Stimulated activated CD8-positive, alpha-beta memory T cell treated with anti-CD3 and anti-CD28 coated beads, Interleukin-7, amount 100 ng/mL, for 48 hours (primary cell): ENCODE measurements around the gene RASSF8.

ENCODE experiments used
- DNase-seq, 2 donors: peaks; one replicate each; pipeline ENCODE4 v3.0.0-alpha.2; 2020; ENCODE audit warnings: low read depth in 1 of 2; ENCODE audit errors: extremely low read depth in 1 of 2

Gene RASSF8

DNA sequence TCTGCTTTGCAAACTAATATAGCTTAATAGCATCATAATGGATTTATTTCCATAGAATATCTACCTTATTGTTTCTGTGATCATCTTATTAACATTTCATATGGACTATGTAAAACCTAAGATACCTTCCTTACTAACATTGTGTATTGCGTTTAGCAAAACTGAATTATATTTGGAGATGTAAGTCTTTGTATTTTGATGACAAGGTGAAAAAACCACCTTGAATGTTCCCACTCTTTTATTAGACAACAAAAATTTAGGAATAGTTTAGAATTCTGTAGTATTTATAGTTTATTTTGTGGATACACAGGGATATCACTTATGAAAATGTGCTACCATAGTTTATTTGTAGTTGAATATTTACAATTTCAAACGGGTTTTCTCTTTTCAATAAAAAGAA is 32.0 kb downstream of the RASSF8 start:
- DNase-seq, result no peak

DNA sequence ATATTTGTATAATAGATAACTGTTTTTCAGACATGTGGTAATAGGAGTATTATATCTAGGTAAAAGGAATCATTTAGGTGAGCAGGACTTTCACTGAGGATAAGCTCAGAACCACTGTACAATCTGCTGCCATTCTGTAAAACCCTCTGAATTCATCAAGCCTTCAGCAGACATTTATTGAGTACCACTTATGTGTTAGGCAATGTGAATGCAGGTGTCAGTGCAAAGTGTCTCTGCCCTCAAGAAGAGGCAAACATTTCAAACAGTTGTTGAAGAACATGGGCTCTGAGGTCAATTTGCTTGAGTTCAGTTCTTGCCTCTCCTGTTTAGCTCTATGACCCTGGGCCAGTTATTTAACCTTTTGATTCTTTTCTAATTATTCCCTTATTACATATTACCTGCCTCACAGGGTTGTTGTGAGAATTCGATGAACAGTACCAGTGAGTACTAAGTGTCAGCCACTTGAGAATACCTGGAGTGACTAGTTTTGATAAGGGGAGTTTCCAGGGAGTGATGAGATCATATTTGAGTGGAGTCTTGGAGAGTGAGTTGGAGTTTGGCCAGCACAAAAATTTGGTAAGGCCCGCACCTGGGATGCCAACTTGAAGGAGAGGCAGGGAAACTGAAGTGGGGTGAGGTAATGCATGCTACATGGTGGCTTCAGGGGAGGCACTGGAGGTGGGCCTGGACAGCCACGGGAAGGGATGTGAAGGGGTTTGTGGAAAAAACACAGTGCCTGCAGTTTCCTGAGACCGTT is 33.7 kb downstream of the RASSF8 start:
- DNase-seq, result no peak

DNA sequence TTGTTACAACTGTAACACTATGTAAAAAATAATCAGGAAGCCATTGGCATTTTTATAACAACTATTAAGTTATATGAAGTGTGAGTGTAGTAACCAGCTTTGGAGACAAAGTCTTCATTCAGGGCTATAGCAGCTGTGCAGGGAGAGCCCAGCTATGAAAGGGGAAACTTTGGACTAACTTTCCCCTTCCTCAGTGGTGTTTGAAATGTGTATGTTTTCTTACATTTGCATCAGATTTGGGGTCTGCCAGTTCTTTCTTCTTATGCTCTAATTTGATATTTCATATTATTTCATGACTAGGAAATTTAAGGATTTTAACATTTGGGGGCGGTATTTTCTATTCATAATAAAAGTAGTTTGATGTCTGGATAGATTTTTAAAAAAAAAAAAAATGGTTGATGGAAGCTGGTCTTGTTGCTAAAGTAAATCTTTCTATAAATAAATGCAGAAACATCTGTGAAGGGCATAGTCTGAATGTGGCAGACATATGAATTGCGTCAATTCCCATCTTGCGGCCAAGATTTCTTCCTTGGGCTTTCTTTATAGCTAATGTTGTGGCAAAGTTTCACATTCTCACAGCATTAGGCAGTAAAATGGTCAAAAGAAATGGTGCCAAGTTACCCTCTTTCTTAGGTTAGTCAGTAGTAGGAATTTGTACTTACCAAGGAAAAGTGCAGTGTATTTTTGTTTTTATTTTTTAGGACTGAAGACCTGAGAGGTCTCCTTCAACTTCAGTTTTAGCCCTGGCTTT is 35.6 kb downstream of the RASSF8 start:
- DNase-seq, result no peak

DNA sequence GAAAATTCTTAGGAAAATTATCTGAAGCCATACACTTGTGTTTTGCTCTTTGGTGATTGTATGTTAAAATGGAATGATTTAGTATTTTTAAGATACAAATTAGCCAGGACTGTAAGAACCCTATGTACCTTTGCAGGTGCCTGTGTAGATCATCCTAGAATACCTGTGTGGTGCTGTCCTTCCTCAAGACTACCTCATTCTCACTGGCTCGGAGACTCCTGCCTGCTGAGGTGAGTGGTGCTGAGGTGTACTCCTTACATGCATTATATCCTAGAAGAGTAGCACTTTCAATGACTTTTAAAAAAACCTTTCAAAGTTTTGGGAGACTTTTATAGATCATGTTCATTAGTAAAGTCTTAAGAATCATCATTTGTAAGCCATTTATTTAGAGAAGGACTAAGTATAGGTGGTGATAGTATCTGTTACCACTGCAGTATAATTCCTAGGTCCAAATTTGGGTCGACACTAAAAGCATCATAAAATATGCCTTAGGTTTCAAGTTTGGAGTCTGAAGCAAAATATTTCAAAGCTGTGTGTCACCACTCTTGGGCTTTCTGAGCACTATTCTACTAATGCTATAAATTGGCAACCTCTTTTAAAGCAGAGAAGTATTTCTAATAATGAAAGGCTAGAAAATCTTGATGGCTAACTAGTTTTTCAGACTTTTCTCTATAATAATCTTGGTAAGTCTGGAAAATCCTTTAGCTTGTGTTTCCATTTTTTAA is 36.6 kb downstream of the RASSF8 start:
- DNase-seq, result no peak

DNA sequence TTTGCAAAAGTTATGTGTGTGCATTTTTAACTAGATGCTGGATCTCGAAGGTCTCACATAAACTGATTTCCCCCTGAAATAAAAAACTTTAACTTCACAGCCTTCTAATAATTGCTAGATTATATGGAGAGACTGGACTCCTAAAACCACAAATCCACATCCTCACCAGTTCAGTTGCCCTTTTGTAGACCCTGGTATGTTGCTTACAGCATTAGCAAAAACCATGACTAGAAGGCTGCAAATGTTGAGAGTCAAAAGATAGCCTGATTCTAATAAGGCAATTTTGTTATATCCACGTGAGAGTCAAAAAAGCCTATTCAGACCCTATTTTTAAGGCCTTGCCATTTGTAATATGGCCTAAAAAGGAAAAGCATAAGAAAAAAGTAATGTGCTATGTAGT is 37.4 kb downstream of the RASSF8 start:
- DNase-seq, result no peak

DNA sequence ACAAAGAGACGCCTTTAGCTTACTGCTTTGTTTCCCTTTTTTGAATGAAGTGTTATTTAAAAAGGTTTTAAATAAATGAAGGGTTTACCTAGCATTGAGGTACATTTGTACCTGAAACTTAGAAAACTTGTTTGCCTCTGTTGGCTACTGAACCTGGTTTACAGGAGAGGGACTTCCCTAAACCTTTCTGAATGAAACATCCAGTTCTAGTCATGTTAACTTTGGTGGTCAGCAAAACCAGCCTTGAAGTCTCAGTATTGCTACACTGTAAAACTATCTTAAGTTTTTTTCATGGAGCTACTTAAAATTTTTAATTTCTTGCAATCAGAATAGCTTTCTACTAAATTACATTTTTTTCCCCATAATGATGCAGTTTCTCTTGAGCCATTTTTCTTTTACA is 38.2 kb downstream of the RASSF8 start:
- DNase-seq, result no peak

DNA sequence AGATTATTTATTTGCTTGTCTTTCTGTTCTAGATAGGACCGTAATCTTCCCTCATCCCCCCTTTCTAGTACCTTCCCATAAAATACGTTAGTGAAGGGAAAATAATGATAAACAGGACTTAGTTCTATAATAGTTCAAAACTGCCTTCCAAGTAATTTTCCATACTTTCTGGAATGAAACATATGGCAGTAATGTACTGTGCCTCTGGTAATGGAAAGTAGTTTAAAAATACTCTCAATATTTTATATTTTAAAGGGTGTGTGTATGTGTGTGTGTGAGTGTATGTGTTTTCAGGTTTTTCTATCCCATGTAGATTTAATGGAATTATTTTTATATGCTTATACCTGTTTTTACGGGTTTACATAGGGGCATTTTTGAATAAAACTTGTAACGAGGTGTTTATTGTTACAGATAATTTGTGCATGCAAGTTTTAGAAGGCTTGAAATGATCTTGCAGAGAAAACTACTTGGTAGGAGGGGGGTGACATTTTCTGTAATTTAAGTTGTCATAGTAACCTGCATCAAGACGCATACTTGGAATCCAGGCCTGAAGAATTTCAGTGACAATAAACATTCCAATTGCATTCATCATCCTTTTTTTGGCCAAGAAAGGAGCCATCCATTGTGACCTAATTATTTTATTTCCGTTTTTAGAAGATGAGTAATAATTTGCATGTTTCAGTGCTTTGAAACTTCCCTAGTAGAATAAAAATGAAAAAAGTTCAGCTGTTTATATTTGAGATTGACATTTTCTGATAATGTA is 38.9 kb downstream of the RASSF8 start:
- DNase-seq, result no peak

DNA sequence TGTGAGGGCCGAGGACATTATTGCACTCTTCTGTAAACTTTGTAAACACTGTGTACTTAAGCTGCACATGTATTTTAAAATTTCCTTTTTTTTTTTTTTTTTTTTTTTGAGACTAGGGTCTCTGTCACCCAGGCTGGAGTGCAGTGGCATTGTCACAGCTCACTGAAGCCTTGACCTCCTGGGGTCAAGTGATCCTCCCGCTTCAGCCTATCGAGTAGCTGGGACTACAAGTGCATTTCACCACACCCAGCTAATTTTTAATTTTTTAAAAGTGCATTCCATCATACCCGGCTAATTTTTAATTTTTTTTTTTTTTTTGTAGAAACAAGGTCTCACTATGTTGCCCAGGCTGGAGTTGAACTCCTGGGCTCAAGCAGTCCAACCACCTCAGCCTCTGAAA is 42.4 kb downstream of the RASSF8 start:
- DNase-seq, result no peak

DNA sequence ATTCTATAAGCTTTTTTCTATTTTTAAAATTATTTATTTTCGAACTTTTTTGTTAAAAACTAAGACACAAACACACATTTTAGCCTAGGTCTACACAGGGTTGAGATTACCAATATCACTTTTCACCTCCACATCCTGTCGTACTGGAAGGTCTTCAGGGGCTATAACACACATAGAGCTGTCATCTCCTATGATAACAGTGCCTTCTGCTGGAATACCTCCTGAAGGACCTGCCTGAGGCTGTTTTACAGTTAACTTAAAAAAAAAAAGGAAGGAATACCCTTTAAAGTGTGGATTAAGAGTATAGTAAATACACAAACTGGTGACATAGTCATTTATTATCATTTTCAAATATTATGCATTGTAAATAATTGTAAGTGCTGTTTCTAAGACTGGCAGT is 43.0 kb downstream of the RASSF8 start:
- no peak for DNase-seq

DNA sequence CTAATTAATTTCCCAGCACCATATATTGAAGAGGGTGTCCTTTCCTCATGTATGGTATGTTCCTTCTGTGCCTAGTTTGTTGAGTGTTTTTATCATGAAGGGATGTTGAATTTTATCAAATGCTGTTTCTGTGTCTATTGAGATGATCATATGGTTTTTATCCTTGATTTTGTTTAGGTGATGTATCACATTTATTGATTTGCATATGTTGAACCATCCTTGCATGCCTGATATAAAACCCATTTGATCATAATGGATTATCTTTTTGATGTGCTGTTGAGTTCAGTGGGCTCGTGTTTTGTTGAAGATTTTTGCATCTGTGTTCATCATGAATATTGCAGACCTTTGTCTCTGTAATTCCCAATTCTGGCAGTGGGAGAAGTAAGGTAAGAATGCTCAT is 44.6 kb downstream of the RASSF8 start:
- DNase-seq, result no peak

DNA sequence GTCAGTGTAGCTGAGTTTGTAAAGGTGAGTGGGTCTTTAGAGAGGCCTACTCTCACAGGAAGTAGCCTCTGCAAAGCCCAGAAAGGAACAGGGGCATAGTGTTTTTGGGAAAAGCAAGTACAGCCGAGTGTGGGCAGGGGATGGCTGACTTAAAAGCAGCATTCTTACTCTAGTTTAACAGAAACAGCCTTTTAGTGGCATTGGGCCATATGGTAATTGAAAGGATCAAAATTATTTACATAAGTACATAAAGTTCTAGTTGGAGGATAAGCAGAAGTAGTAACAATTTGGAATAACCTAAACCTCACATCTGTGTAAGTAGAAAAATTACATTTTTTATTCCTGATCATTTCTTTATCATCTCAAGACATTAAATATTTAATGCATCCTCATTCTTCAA is 49.1 kb downstream of the RASSF8 start:
- DNase-seq, result no peak

DNA sequence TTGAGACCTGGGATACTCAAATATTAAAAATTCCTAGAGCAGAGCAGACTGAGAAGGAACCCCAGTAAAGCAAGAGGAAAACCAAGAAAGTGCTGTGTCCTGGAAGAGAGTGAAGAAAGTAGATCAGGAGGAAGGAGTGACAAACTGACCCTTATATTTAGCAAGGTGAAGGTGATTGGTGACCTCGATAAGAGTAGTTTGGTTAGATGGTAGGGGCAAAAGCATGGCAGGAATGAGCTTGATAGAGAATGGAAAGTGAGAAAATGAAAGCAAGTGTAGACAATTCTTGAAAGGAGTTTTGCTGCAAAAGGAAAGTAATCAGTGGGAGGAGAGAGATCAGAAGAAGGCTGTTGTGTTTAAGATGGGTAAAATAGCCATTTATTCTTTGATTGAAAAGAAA is 51.1 kb downstream of the RASSF8 start:
- DNase-seq, result no peak

DNA sequence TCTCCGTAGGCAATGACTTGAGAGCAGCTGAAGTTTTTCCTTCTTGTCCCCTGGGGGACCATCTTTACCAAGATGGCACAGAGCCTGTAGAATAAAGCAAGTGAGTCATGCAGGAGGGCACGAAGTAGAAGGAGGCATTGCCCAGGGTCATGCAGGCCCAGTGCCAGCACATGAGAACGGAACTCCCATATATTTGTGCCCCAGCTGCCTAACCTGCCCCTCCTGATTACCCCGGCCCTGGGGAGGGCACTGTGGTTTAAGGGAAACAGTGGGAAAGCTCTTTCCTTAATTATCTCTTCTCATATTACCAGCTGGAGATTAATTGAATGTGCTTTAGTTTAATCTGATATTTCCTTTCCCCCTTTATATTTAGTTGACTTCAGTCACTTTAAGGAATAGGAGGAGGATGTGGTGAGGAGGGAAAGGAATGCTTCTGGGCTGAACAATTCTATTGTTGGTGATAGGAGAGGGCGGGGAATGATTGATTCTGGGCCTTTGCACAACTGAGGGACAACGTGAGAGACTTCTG is 51.9 kb downstream of the RASSF8 start:
- no peak for DNase-seq

DNA sequence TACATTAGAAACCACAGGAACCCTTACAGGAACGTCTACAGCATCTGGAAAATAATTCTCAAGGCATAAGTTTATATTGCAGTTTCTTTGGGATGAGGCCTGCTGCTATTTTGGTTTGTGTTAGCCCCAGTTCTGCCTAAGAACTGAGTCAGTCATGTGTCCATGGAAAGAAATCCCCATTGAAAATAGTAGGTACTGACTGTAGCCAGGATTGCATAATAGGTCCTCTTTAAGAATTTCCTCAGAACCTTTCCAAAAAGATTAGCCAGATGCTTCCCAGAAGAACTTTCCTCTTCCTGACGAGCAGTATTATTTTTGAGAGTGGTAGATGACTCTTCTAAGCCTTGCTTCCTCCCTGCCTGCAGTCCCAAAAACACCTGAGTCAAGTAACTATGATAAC is 52.6 kb downstream of the RASSF8 start:
- no peak for DNase-seq

DNA sequence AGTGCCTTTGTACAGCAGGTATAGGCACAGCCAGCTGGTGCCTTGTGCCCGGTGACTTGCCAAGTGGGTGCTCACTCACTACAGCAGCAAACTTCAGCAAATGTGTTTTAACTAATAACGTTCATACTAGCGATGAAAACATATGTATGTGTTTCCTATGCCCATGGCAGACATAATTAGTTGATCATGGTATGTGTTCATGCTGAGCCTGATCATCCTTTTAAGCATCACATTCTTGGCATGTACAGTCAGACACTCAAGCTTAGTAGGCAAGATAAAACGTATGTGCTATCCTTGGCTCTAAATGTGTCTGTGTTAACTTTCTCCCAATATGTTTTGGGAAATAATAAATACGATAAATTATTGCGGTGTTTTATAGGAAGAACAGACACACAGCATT is 55.6 kb downstream of the RASSF8 start:
- no peak for DNase-seq

DNA sequence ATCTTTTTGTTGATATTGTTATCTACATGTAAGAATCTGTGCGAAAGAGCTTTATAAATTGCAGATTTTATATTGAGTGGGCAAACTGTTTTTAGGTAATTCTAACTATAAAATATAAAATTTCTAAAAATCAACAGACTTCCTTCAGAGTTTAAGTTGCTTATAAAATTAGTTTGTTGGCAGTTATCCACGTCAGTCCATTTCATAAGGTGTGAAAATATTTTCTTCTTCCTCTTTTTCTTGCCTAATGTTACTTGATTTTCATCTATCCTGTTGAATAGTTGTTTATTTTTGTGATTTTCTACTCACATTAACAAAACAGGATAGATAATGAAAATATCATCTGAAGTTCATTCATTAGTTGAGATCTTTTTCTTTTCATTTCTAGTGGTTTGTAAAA is 58.0 kb downstream of the RASSF8 start:
- no peak for DNase-seq

DNA sequence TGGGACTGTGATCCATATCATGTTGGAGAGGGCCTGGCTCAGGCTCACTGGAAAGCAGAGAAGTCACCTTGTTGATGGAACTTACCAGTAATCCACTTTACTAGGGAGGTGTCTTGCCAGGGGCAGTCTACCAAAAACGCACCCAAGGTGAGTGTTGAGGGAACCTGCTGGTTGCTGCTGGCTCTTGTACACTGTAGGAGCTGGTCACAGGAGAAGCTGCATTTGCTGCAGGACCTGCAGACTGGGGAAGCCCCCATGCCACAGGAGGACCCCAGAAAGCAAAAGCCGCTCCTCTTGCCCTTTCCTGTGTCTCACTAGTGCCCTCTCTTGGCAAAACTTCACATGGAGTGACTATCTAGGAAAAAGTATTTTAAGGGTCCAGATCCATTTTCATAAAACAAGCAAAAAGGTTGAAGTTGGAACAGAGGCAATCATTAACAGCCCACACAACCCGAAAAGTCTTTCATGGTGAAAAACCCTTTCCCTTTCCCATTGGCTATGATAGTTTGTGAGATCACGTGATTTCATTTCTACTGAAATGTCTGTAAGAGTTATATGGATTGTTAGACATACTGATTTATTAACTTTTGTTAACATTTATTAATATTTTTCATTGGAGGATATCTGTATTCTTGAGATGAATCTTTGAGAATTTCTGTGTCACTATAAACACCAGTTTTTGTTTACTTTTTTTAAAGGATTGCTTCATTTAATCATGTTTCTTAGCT is 59.2 kb downstream of the RASSF8 start:
- no peak for DNase-seq

DNA sequence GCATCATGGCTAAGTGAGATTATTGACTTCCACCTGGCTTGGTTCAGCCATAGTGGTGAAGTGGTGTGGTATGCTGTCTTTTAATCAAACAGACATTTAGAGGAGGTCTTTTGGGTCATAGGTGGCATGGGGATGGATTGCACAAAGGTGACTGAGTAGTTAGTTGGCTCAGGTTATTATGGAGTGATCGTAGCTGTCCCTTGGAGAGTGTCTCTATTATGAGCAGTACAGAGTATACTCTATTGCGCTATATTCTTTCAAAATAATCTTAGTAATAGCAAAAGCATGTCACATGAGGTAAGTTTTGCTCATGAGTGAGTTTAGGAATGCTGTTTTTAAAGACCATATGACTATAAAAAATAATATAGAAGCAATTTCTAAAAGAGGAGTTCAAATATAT is 60.4 kb downstream of the RASSF8 start:
- no peak for DNase-seq

DNA sequence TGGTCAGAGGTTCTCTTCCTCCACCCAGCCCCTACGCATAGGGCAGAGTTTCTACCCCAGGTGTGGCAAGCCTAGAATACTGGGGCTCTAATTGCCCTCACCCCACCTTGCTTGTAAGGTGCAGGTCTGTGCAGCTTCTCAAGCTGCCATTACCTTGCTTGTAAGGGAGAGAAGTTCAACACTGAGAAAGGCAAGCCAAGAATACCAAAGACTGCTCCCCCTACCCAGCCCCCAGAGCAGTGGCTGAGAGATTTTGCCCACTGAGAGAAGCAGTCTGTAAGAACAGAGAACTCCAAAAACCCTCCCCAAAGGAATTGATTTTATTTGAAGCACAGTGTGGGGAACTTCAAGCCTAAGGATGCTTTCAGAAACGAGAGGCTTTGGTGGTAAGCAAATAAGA is 63.1 kb downstream of the RASSF8 start:
- DNase-seq, result no peak

DNA sequence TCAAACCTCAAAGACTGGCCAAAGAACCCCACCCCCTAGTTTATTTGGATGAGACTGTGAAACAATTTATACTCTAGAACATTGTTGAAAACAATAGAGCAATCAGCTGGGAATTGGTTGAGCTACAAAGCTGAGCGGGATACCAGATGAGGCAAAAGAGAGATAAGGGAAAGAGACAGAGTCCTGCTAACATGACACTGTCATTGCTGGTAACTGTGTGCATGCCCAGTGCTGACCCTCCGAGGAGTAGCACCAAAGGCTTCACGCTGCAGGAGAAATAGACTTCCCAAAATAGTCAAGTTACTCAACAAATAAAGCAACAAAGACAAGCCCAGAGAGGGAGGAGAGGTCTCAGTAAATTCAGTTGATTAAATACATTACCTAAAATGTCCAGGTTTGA is 63.6 kb downstream of the RASSF8 start:
- DNase-seq, result no peak
